HG02885 (cell line): ENCODE data around the gene DISP3.

Experiments
- ATAC-seq: cut with Tn5 transposase; IDR thresholded peaks from one replicate; pipeline ENCODE4 v1.9.1; 2021; ENCODE audit warnings: mild to moderate bottlenecking; ENCODE audit not compliant: unreplicated experiment, poor library complexity

The DISP3 gene

DNA sequence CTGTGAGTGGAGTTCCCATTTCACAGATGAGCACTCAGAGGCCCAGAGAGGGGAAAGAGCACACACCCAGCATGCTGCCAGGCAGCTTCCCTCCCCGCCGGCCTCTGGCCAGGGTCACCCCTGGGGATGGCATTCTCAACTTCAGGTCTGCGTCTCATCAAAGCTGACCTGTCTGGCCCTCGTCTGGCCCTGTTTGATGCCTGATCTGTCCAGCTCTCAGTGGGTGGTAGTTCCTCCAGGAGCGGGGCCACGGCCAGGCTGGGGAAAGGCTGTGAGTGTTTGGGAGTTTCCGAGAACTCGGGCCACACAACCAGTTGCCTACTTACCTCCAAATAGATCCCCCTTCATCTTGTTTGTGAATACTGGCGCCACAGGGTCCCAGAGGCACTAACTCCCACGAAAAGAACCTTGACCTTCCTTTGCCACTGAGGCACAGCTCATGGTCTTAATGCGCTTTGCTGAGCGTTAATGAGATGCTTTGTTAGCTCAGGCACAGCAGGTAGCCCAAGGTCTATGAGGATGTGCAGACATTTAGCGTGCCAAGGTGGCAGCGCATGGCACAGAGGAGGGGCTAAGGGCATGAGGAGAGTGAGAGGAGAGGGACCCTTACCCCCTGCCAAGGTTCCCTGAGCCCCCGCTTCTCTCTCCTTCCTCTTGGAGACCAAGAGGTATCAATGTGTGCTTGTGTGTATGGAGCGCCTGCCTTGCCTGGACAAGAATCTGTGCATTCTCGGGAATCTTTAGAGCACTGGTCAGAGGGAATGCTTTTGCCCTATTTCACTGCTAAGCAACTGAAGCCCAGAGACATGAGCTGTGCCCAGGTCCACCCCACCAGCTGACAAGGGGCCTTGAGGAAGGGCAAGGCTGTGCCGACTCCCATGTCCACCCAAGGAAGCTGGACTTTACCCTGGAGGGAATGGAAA is 61.2 kb downstream of the DISP3 start:
- ATAC-seq: no peak

DNA sequence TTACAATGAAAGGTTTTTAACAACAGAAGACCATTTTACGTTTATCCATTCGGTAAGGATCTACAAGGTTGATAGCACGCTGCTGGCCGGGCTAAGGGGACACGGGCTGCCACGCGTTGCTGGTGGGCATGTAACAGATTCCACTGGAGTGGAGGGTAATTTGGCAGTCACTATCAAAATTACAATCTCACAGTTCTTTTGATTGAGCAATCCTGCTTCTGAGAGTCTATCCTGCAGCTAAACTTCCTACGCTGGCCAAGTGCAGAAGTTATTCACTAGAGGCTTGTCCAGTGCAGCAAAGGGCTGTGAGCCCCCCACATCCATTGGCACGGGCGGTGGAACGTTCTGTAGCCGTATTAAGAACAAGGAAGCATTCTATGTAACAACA is 61.8 kb downstream of the DISP3 start:
- ATAC-seq: no peak

DNA sequence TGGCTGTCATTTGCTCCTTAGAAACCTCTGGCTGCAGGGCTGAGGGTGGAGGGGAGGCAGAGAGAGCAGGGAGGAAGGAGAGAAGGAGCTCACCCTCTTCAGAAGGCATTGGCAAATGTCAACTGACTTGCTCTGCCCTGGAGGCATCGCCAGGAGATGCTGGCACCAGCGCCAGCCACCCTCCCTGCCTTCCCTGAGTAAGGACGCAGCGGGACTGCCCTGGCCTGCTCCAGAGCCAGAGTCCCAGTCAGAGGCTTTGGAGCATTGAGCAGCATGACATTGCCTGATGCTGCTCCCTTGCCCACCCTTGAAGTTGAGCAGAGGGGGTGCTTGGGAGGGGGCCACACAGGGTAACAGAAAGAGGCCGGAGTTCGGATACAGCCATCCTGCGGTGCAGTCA is 62.3 kb downstream of the DISP3 start:
- ATAC-seq: no peak

DNA sequence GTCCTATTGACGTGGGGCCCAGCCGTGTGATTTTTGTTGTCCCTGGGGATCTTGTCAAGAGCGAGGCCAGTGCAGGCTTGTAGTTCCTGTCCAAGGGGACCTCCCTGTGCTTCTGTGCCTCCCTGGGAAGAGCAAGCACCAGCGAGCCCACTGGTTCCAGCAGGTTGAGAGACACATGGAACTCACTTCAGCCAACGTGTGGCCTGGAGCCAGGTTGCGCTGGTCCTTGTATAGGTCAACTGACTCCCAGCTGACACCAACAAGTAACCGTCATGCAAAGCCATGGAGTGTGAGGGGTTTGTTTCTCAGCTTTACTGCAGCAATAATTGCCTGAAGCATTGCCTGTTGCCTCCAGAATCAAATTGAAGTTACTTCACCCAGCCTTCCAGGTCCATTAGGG is 63.0 kb downstream of the DISP3 start:
- ATAC-seq: no peak

DNA sequence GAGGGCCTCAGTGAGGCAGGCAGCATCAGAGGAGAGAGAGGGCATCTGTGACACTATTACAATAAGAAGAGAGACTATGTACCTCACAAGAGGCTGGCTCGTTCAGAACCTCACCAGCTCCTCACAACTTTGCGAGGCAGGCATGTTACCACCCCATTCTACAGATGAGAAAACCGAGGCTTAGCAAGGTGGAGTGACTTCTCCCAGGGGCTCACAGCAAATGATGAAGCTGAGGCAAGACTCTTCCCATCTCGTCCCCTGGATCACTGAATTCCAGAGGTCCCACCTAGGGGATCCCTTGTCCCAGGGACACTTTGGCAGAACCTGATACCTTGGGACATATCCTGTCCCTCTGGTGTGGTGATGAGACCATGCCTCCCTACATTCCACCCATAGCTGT is 64.4 kb downstream of the DISP3 start:
- no peak for ATAC-seq

DNA sequence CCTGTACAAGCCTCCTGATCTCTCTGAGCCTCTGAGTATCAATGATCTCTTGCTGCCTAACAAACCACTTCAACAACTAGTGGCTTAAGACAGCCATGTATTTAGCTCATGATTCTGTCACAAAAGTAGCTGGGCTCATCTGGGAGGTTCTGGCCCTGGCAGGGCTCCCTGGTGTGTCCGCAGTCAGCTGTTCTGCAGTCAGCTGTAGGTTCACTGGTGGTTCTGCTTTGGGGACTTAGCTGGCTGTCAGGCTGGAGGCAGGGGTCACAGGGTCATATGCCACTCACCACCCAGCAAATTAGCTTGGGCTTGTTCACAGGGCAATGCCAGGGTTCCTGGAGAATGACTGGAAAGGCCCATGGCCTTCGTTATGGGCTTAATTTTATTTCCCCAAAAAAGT is 64.8 kb downstream of the DISP3 start:
- no peak for ATAC-seq

DNA sequence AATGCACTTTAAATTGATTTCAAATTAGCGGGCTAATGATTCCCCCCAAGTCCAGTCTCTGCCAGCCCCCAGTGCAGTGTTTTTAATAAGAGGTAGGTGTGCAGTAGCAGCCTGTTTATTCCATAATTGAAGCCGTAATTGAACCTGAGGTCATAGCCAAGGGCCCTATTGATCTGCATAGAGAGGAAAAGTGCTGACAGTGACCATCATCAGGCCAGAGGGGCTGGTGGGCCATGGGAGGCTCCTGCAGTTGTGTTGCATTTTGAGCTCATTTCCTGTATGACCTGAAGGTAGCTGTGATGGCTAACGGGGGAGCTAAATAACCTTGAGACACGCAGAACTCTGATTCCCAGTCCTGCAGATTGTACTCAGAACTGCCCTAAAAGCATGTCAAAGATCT is 67.5 kb downstream of the DISP3 start:
- ATAC-seq: no peak

DNA sequence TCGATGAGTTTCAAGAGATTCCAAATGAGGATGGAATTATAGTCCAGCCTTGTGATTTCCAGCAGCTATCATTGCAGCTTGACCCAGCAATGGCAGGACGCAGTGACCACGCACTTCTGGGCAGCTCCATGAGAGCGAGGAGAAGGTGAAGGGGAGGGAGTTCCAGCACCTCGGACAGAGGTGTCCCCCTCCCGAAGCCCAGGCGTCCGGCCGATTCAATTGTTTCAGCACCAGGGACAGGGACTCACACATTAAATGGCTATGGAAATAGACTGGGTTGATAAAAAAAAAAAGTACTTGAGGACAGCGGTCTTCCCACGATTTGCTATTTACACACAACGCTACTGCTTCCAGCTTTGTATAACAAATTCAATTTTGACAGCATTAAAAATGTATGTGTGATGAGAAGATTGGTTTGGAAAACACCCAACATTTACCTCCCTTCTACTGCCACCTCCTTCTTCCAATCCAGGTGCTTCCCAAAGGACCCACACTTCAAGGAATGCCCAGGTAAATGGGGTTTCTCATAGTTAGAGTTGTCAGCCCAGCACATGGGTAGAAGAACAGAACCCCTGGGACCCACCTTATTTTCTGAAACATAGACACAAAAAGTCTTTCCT is 71.8 kb downstream of the DISP3 start:
- no peak for ATAC-seq

DNA sequence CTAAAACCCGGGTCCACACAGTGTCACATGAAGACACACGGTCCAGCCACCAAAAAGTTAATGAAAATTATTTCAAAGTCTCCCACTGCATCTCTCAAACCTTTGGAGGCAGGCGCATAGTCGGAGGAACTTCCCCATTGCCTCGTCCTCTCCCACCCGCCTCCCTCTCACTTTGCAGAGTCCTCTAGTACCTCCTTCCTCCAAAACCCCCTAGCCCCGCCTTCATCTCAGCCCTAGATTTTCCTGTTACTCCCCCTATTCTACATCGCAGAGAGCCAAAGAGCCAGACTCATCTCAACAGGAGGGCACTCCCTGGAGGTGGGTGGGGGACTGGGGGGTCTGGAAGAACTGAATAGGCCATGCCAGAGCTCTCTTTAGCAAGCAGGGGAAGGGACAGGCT is 79.3 kb downstream of the DISP3 start:
- ATAC-seq: no peak

DNA sequence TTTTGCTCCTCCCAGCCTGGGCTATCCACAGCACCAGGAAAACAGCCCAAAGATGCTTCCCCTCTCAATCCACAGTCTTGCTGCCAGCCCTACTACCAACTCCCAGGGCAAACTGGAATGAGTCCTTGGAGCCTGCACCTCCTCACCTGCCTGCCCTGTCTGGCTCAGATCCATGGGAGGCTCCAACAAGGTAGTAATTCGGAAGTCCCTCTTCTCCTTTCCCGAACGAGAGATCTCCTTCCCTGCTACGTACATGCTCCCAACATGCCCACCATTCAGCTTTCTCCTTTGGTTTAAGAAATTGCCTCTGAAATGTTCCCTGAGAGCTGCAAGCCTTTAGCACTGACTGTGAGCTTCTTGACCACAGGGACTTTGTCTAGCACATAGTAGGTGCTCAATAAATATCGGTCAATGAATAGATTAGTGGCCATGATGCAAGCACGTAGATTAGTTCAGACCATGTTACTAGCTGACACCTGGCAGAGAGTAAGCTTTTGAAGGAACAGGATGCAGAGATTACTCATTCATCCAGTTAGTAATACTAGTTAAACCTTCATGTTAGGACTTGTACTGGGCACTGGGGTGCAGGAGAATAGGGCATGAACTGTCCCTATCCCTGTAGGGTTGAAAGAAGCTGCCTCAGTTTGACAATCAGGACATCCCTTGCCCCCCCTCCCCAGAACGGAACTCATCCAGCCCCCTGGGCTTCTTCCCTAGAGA is 80.1 kb downstream of the DISP3 start:
- ATAC-seq: no peak

DNA sequence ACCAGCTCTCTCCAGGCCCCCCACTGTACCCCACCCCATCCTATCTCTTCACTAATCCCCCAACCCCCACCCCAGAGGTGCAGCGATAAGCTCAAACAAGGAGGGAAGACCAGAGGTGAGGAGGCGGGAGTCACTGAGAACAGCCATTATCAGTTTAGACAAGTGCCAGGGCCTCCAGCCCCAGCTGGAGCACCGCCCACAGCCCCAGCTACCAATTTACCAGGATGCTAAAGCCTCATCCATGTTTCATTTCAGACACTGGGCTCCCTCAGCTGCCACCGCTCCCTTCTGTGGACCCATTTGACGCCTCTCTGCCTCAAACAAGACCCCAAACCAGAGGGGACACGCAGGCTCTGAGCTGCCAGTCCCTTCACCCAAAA is 80.6 kb downstream of the DISP3 start:
- ATAC-seq: no peak

DNA sequence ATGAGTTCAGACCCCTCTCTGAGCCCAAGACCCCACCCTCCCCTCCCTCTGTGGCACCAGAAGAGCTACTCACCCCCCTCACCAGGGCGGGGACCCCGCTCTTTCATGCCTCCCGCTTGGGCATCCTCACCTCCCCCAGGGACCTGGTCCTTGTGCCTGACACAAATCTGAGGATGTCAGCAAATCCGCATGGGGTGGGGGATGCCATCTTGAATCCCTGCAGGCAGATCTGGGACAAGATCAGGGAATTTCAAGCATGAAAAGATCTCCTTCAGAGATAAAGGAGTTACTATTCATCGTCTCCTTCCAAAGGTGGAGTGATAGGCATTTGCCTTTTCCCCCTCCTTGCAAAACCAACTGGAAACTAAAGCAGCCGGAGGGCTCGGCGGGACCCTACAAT is 81.1 kb downstream of the DISP3 start:
- ATAC-seq: no peak

DNA sequence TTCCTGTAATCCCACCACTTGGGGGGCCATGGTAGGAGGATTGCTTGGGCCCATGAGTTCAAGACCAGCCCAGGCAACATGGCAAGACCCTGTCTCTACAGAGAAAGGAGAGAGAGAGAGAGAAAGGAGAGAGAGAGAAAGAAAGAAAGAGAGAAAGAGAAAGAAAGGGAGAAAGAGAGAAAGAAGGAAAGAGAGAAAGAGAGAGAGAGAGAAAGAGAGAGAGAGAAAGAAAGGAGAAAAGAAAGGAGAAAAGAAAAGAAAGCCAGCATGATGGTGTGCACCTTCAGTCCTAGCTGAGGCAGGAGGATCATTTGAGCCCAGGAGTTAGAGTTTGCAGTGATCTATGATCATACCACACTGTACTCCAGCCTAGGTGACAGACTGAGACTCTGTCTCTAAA is 82.8 kb downstream of the DISP3 start:
- ATAC-seq: no peak

DNA sequence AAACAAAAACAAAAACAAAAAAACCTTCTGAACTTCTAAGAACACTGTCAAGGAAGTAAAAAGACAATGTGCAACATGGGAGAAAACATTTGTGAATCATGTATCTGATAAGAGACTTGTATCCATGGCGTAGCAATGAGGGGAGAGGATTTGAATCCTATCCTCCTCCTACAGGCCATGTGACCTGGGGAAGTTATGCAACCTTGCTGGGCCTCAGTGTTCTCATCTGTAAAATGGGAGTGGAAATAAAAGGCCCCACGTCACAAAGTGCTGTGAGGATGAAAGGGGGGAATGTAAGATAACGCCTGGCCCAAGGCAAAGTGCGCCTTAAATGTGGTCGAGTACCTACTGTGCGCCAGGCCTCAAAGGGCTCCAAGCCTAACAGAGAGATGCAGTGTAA is 83.7 kb downstream of the DISP3 start:
- ATAC-seq: no peak

DNA sequence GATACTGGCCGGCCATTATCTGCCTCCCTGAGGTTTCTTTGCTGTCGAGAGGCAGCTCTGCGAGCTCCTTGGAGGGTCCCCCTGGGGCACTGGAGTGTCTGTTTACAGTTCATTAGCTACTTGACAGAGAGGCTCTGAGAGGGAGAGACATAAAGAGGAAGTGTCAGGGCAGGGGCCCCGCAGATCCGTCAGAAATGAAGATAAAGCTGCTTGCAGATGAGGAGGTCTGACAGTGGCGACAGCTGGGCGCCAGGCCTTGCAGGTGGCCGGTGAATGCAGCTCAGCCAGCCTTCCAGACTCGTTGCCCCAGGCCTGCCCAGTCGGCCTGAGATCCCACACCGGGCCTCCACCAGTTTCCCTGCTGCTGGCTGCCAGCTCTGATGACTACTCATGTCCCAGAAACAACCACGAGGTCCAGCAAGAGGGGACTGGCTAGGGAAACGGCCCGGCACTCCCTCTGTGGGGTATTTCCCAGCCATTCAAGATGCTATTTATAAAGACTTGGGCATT is 84.7 kb downstream of the DISP3 start:
- no peak for ATAC-seq

DNA sequence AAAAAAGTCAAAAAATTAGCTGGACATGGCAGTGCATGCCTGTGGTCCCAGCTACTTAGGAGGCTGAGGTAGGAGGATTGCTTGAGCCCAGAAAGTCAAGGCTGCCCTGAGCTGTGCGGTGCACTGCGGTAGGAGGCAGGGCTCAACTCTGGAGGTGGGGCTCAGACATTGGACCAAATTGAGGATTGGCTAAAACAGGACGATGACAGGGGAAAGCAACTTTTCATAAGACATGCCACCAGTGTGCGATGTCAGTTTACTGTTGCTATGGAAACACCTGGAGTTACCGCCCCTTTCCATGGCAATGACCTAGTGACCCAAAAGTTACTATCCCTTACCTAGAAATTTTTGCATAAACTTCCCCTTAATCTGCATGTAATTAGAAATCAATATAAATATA is 85.3 kb downstream of the DISP3 start:
- ATAC-seq: no peak

DNA sequence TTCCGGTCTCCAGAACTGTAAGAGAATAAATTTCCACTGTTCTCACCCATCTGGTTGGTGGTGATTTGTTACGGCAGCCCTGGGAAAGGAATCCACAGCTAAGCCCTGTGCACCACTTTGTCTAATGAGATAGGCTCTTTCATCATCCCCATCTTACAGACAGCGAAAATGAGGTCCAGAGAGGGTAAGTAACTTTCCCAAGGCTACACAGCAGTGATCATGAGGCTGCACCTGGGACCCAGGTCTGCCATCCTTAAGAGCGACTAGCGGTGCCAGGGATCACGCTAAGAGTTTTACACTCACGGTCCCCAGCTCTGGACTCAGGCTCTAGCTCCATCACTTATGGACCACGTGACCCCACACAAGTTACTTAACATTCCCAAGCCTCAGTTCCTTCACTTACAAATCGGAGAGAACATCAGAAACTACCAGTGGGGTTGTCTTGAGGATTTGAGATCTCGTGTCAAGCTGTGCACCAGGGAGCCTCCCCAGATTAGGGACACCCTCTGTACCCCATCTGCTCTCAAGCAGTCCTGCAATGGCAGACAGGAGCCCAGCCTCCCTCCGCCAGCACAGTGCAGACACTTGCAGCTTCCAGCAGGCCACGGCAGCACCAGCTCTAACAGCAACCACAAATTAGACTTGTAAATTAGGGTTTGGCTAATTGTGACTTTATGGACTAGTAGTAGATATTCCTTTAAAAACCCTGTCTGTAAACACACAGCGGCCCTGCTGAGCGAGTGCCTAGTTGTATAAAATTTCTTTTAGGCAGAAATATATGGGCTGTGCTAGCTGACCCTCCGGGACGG is 87.3 kb downstream of the DISP3 start:
- no peak for ATAC-seq

DNA sequence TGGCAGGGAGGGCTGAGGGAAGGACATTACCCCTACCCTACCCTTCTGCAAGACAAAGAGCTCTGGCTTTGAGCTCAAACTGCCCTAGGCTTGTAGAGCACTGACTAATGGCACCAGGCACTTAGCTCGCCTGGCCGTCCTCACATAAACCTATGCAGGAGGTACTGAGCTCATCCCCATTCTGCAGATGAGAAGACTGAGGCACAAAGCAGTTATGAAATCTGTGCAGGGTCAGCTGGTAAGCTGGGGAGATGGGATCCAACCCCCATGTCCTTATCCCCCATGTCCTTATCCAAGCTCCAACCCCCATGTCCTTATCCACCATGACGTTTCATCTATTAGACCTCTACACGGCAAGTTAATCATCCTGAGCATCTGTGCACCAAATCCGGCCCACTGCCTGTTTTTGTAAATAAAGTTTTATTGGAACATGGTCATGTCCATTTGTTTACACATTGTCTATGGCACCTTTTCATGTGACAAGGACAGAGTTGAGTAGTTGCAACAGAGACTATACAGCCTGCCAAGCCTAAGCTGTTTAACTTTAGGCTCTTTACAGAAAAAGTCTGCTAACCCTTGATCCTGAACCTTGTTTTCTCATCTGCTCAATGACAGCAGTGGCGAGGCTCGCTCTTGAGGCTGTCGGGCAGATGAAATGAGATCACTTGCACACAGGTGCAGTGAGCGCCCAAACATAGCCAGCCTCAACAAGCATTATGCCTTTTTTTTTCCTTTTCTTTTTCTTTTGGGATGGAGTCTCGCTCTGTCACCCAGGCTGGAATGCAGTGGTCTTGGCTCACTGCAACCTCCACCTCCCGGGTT is 88.5 kb downstream of the DISP3 start:
- no peak for ATAC-seq

DNA sequence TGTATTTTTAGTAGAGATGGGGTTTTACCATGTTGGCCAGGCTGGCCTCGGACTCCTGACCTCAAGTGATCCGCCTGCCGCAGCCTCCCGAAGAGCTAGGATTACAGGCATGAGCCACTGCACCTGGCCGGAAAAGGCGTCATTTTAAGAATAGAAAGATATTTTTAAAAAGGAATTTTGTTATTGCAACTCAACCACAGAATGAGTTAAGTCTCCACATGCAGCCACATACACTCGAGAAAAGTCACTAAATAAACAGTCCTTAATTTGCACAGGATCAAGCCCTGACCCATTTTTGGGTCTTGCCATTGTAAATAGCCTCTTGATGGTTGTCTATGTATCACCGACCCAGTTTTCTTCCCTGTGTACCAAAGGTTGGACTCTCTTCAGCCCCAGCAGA is 89.7 kb downstream of the DISP3 start:
- no peak for ATAC-seq

DNA sequence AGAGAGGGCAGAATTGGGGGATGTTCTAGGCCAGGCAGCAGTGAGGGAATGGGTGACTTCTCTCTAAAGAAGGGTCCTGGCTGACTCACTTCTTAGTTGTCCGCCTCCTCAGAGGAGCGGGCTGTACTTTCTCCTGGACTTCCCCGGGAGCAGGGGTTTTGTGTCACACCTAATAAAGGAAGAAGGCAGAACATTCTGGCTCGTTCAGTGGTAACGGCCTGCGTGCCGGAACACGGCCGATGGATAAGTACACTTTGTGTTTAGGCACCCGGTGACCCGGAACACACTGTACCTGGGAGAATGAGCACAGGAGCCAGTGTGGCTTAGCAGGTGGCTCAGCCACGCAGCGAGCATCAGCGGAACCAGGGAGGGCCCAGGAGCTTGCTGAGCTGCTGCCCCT is 90.6 kb downstream of the DISP3 start:
- no peak for ATAC-seq
